Measurements from ENCODE around the gene SOS2. TPM values are rescaled to one million over a fixed set of nuclear protein-coding genes. Genes with fewer than 3 reads are reported as not detected.

The SOS2 gene
- total and polyA plus RNA-seq, 10 of the 15 experiments (the other 5 are each of a cell fraction or from before 2014, with no cell fraction given), result 2.1 to 16.8 (median 8.4) TPM

- 0 out of 2 replicates have a peak, but pooled peaks have one; percentile 17 for TF ChIP-seq ZBTB40 (IDR thresholded peaks at IDR 0.05; ENCODE audit: borderline replicate concordance)
- no peak for TF ChIP-seq BRCA1 (IDR thresholded peaks at IDR 0.05; ENCODE audit: low read depth, low read length)
- peak; percentile 37; the same call in 1 of the 2 replicates for TF ChIP-seq CBFB (IDR thresholded peaks at IDR 0.05; ENCODE audit: low read depth)
- TF ChIP-seq LARP7 (IDR thresholded peaks at IDR 0.05), result peak; percentile 81
- no peak for TF ChIP-seq RCOR1 (conservative IDR thresholded peaks at IDR 0.05; ENCODE audit: low read depth, low read length)
- TF ChIP-seq, protein P1, sequence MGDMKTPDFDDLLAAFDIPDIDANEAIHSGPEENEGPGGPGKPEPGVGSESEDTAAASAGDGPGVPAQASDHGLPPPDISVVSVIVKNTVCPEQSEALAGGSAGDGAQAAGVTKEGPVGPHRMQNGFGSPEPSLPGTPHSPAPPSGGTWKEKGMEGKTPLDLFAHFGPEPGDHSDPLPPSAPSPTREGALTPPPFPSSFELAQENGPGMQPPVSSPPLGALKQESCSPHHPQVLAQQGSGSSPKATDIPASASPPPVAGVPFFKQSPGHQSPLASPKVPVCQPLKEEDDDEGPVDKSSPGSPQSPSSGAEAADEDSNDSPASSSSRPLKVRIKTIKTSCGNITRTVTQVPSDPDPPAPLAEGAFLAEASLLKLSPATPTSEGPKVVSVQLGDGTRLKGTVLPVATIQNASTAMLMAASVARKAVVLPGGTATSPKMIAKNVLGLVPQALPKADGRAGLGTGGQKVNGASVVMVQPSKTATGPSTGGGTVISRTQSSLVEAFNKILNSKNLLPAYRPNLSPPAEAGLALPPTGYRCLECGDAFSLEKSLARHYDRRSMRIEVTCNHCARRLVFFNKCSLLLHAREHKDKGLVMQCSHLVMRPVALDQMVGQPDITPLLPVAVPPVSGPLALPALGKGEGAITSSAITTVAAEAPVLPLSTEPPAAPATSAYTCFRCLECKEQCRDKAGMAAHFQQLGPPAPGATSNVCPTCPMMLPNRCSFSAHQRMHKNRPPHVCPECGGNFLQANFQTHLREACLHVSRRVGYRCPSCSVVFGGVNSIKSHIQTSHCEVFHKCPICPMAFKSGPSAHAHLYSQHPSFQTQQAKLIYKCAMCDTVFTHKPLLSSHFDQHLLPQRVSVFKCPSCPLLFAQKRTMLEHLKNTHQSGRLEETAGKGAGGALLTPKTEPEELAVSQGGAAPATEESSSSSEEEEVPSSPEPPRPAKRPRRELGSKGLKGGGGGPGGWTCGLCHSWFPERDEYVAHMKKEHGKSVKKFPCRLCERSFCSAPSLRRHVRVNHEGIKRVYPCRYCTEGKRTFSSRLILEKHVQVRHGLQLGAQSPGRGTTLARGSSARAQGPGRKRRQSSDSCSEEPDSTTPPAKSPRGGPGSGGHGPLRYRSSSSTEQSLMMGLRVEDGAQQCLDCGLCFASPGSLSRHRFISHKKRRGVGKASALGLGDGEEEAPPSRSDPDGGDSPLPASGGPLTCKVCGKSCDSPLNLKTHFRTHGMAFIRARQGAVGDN (IDR thresholded peaks at IDR 0.05), result peak; percentile 69; the same call in 1 of the 2 replicates
- no peak for TF ChIP-seq SMAD5 (IDR thresholded peaks at IDR 0.05; ENCODE audit: low read depth)
- TF ChIP-seq POLR2AphosphoS5 (IDR thresholded peaks at IDR 0.05; ENCODE audit: low read length), result peak; percentile 68; the same call in 1 of the 2 replicates
- no peak for TF ChIP-seq MYB (IDR thresholded peaks at IDR 0.05; ENCODE audit: borderline replicate concordance, low read depth, low read length)
- TF ChIP-seq PML (IDR thresholded peaks at IDR 0.05; ENCODE audit: low read length), result peak; percentile 84
- TF ChIP-seq, protein P2, sequence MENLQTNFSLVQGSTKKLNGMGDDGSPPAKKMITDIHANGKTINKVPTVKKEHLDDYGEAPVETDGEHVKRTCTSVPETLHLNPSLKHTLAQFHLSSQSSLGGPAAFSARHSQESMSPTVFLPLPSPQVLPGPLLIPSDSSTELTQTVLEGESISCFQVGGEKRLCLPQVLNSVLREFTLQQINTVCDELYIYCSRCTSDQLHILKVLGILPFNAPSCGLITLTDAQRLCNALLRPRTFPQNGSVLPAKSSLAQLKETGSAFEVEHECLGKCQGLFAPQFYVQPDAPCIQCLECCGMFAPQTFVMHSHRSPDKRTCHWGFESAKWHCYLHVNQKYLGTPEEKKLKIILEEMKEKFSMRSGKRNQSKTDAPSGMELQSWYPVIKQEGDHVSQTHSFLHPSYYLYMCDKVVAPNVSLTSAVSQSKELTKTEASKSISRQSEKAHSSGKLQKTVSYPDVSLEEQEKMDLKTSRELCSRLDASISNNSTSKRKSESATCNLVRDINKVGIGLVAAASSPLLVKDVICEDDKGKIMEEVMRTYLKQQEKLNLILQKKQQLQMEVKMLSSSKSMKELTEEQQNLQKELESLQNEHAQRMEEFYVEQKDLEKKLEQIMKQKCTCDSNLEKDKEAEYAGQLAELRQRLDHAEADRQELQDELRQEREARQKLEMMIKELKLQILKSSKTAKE (IDR thresholded peaks at IDR 0.05; ENCODE audit: low read depth, poor library complexity, severe bottlenecking), result peak; percentile 66
- no peak; the same call in none of the 2 replicates for TF ChIP-seq RAD51 (IDR thresholded peaks at IDR 0.05)
- peak; percentile 53 for TF ChIP-seq CUX1 (IDR thresholded peaks at IDR 0.05; ENCODE audit: insufficient replicate concordance, low read depth, low read length)
These were observed 147.7 kb downstream of the SOS2 start (continued) for GRCh38 chr14:50083467-50084337.
